Measurements from ENCODE around the gene RNF212B. TPM values are rescaled to one million over a fixed set of nuclear protein-coding genes. Genes with fewer than 3 reads are reported as not detected.

Gene RNF212B
- total RNA-seq, 3 donors from 2014 or later, result not detected

- H3K27me3 Mint-ChIP-seq (ENCODE audit: low read depth), result no peaks in the 10 kb centered on the region
- peaks cover 4% of the 10 kb centered on the region for H3K36me3 Mint-ChIP-seq (ENCODE audit: insufficient read depth)
- H3K4me3 Mint-ChIP-seq, result no peak overlapping the region
- ATAC-seq, result no peak
- H3K9me3 Mint-ChIP-seq, result no peaks in the 10 kb centered on the region
- no peak for DNase-seq
- peaks cover 24% of the 10 kb centered on the region for H3K4me1 Mint-ChIP-seq (ENCODE audit: low read depth)
Observed at GRCh38 chr14:23297611-23298277, 60.0 kb downstream of the RNF212B start.

GRCh38 chr14:23299211-23299957 lies 61.6 kb downstream of the RNF212B start:
- Mint-ChIP-seq H3K27me3 (ENCODE audit: low read depth) (no peaks in the 10 kb centered on the region), H3K9me3 (no peaks in the 10 kb centered on the region), H3K4me1 (ENCODE audit: low read depth) (peaks cover 26% of the 10 kb centered on the region), H3K36me3 (ENCODE audit: insufficient read depth) (peaks cover 4% of the 10 kb centered on the region), H3K4me3 (no peak overlapping the region)
- DNase-seq (no peak), ATAC-seq (no peak)

- peak overlapping the region; percentile 89 for H3K4me3 Mint-ChIP-seq
Observed at GRCh38 chr14:23299986-23300686, 62.4 kb downstream of the RNF212B start.

GRCh38 chr14:23300687-23301223 lies 63.0 kb downstream of the RNF212B start:
- peaks cover 16% of the 10 kb centered on the region for H3K4me1 Mint-ChIP-seq (ENCODE audit: low read depth)
- no peaks in the 10 kb centered on the region for H3K9me3 Mint-ChIP-seq
- peaks cover 4% of the 10 kb centered on the region for H3K36me3 Mint-ChIP-seq (ENCODE audit: insufficient read depth)
- ATAC-seq (no peak), DNase-seq (no peak)
- peaks cover 7% of the 10 kb centered on the region for H3K27me3 Mint-ChIP-seq (ENCODE audit: low read depth)
- peak overlapping the region; percentile 89 for H3K4me3 Mint-ChIP-seq

More at GRCh38 chr14:23299986-23300686, 62.4 kb downstream of the RNF212B start:
- Mint-ChIP-seq H3K9me3 (no peaks in the 10 kb centered on the region), H3K36me3 (ENCODE audit: insufficient read depth) (peaks cover 4% of the 10 kb centered on the region), H3K27me3 (ENCODE audit: low read depth) (peaks cover 3% of the 10 kb centered on the region), H3K4me1 (ENCODE audit: low read depth) (peaks cover 19% of the 10 kb centered on the region)
- DNase-seq, result no peak
- no peak for ATAC-seq

- H3K4me3 Mint-ChIP-seq, result peak overlapping the region; percentile 89
- DNase-seq, result peak; percentile 95
- no peaks in the 10 kb centered on the region for H3K9me3 Mint-ChIP-seq
- H3K4me1 Mint-ChIP-seq (ENCODE audit: low read depth), result peaks cover 16% of the 10 kb centered on the region
- ATAC-seq, result peak; percentile 83 to 84
- H3K36me3 Mint-ChIP-seq (ENCODE audit: insufficient read depth), result peaks cover 4% of the 10 kb centered on the region
- peaks cover 14% of the 10 kb centered on the region for H3K27me3 Mint-ChIP-seq (ENCODE audit: low read depth)
Observed at GRCh38 chr14:23301288-23301968, 63.7 kb downstream of the RNF212B start.

GRCh38 chr14:23301969-23302289 lies 64.2 kb downstream of the RNF212B start:
- Mint-ChIP-seq H3K4me1 (ENCODE audit: low read depth) (peaks cover 16% of the 10 kb centered on the region), H3K9me3 (no peaks in the 10 kb centered on the region), H3K36me3 (ENCODE audit: insufficient read depth) (peaks cover 4% of the 10 kb centered on the region), H3K4me3 (peak overlapping the region; percentile 89), H3K27me3 (ENCODE audit: low read depth) (peaks cover 14% of the 10 kb centered on the region)
- ATAC-seq (peak; percentile 32 to 33), DNase-seq (no peak)

- peaks cover 16% of the 10 kb centered on the region for H3K4me1 Mint-ChIP-seq (ENCODE audit: low read depth)
- peaks cover 19% of the 10 kb centered on the region for H3K27me3 Mint-ChIP-seq (ENCODE audit: low read depth)
Observed at GRCh38 chr14:23302290-23303225, 64.8 kb downstream of the RNF212B start, which contains the start of gene PPP1R3E. Gene PPP1R3E, minus strand, starts transcription at chr14:23302859. Its CDS starts 283 bp downstream, at chr14:23302576.

GRCh38 chr14:23306412-23307145 lies 68.8 kb downstream of the RNF212B start, which contains the start of gene BCL2L2:
Gene BCL2L2, plus strand, starts transcription at chr14:23306833. Its CDS starts 935 bp downstream, at chr14:23307768.
- Mint-ChIP-seq H3K4me1 (ENCODE audit: low read depth) (peaks cover 5% of the 10 kb centered on the region), H3K4me3 (peak within 1 kb of the TSS; percentile 38), H3K27me3 (ENCODE audit: low read depth) (peaks cover 35% of the 10 kb centered on the region), H3K9me3 (no peaks in the 10 kb centered on the region), H3K36me3 (ENCODE audit: insufficient read depth) (no peaks in the 10 kb centered on the region)
- DNase-seq (no peak), ATAC-seq (no peak)

More at GRCh38 chr14:23302290-23303225, 64.8 kb downstream of the RNF212B start, which contains the start of gene PPP1R3E:
- peak within 1 kb of the TSS; percentile 98 for H3K4me3 Mint-ChIP-seq
- ATAC-seq (peak; percentile 57 to 60), DNase-seq (peak; percentile 86)
- peaks cover 1% of the 10 kb centered on the region for H3K36me3 Mint-ChIP-seq (ENCODE audit: insufficient read depth)
- H3K9me3 Mint-ChIP-seq, result no peaks in the 10 kb centered on the region

- DNase-seq, result no peak
- Mint-ChIP-seq H3K36me3 (ENCODE audit: insufficient read depth) (no peaks in the 10 kb centered on the region), H3K27me3 (ENCODE audit: low read depth) (peaks cover 35% of the 10 kb centered on the region), H3K4me3 (peak overlapping the region; percentile 38), H3K9me3 (no peaks in the 10 kb centered on the region), H3K4me1 (ENCODE audit: low read depth) (peaks cover 5% of the 10 kb centered on the region)
- ATAC-seq, result no peak
Observed at GRCh38 chr14:23307146-23307530, 69.4 kb downstream of the RNF212B start.

GRCh38 chr14:23307687-23308644 lies 70.2 kb downstream of the RNF212B start:
- no peaks in the 10 kb centered on the region for H3K36me3 Mint-ChIP-seq (ENCODE audit: insufficient read depth)
- no peak overlapping the region for H3K4me3 Mint-ChIP-seq

GRCh38 chr14:23308721-23309445 lies 71.1 kb downstream of the RNF212B start:
- Mint-ChIP-seq H3K36me3 (ENCODE audit: insufficient read depth) (no peaks in the 10 kb centered on the region), H3K9me3 (no peaks in the 10 kb centered on the region), H3K4me1 (ENCODE audit: low read depth) (no peaks in the 10 kb centered on the region), H3K4me3 (no peak overlapping the region), H3K27me3 (ENCODE audit: low read depth) (peaks cover 39% of the 10 kb centered on the region)
- ATAC-seq (no peak), DNase-seq (no peak)

More at GRCh38 chr14:23307687-23308644, 70.2 kb downstream of the RNF212B start:
- H3K27me3 Mint-ChIP-seq (ENCODE audit: low read depth), result peaks cover 39% of the 10 kb centered on the region
- DNase-seq (no peak), ATAC-seq (peak in 1 of 2 donors; percentile 48)
- peaks cover 3% of the 10 kb centered on the region for H3K4me1 Mint-ChIP-seq (ENCODE audit: low read depth)
- no peaks in the 10 kb centered on the region for H3K9me3 Mint-ChIP-seq

All from activated T-cell treated with anti-CD3 and anti-CD28 coated beads, Interleukin-2, amount 50 U/mL, for 4 hours (primary cell).